Activated T-cell treated with anti-CD3 and anti-CD28 coated beads for 1 hour (primary cell): Measurements from ENCODE around the gene RAE1.
"Not testable (repeated sequence)": the region's sequence is repeated elsewhere in the genome, so short reads cannot be mapped to it uniquely, and the experiment has no call there.

Experiments used
- DNase-seq: peaks from one replicate; pipeline ENCODE4 v3.0.0-alpha.2; 2020; ENCODE audit warnings: low read depth

Gene RAE1

GRCh38 chr20:57415771-57416170 lies 64.7 kb downstream of the RAE1 start:
- DNase-seq = no peak

DNA sequence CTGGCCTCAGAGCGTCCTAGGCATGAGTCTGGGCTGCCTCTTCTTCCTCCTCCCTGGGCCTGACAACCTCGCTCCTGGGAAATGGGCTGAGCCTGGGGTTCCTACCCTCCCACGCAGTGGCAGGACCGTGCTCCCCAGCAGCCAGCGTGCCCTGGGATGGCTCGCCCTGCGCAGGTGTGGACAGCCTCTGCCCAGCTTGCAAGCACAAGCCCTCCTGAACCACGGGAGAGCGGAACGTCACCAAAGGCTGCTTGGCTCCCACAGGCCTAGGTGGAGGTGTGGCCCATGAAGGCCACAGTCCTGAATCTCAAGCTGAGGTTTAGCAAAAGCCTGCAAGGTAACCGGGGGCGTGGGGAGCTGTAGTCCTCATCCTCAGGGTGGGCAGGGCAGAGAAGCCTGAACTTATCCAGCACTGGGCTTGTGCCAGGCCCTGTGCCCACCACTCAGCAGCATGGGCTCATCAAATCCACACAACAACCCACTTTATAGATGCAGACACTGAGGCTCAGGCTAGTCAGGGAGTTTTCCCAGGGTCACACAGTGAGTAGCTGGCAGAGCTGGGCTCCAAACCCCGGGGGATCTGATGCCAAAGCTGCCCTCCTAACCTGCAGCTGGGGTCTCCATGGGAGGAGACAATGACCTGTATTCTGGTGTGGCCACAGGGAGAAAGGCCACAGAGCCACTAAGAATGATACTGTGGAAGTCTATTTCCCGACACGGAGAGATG lies 65.4 kb downstream of the RAE1 start:
- no peak for DNase-seq

- no peak for DNase-seq
Measured at GRCh38 chr20:57417051-57417689, 66.1 kb downstream of the RAE1 start.

GRCh38 chr20:57417830-57418780 lies 67.0 kb downstream of the RAE1 start:
- no peak for DNase-seq

DNA sequence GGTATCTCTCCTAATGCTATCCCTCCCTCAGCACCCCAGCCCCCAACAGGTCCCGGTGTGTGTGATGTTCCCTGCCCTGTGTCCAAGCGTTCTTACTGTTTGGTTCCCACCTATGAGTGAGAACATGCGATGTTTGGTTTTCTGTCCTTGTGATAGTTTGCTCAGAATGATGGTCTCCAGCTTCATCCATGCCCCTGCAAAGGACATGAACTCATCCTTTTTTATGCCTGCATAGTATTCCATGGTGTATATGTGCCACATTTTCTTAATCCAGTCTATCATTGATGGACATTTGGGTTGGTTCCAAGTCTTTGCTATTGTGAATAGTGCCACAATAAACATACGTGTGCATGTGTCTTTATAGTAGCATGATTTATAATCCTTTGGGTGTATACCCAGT lies 68.4 kb downstream of the RAE1 start:
- not testable (repeated sequence) for DNase-seq

DNA sequence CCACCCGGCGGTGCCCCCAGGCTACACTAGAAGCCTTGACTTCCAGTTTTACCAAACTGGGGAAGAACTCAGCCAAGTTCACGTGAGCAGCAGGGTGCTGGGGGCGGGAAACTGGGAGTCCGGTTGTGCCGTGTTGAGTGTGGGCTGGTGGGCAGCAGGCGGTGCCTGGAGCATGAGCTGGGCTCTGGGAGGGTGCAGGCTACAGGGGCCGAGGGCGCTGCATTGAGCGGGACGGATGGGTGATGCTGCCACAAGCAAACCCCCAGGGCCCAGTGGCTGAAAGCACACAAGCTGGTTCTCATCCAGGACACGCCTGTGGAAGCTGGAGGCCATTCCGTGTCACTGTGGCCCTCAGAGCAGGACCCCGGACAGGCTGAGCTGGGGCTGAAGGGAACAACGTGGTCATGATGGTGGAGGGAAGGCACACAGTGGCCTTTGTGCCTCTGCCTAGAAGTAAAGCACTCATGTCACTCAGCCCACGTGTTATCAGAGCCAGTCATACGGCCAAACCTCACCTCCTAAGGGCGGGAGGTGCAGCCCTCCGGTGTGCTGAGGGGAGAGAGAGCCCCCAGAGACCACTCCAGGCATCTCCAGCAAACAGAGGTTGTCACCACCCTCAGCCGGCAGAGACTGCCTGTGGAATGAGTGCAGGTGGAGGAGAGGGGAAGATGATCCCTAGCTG lies 69.7 kb downstream of the RAE1 start:
- no peak for DNase-seq

- DNase-seq = no peak
Measured at GRCh38 chr20:57421253-57422220, 70.5 kb downstream of the RAE1 start.

DNA sequence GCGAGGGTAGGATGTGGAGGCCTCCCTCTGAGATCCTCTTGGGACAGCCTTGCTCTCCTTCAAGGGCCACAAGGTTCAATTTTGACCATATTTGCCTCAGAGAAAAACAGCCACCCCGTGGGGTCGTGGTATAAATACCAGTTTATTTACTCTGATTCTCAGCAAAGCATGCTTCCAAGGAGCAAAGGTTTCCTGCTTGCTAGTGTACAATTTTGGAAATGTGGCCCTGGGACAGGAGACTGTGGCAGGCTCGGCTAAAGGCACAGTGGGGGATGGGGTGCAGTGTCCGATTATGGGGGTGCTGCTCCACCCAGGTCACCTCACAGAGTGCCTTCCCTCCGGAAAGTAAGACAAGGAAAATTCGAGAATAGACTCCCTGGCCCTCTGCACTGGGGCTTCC lies 71.2 kb downstream of the RAE1 start:
- DNase-seq = no peak

DNA sequence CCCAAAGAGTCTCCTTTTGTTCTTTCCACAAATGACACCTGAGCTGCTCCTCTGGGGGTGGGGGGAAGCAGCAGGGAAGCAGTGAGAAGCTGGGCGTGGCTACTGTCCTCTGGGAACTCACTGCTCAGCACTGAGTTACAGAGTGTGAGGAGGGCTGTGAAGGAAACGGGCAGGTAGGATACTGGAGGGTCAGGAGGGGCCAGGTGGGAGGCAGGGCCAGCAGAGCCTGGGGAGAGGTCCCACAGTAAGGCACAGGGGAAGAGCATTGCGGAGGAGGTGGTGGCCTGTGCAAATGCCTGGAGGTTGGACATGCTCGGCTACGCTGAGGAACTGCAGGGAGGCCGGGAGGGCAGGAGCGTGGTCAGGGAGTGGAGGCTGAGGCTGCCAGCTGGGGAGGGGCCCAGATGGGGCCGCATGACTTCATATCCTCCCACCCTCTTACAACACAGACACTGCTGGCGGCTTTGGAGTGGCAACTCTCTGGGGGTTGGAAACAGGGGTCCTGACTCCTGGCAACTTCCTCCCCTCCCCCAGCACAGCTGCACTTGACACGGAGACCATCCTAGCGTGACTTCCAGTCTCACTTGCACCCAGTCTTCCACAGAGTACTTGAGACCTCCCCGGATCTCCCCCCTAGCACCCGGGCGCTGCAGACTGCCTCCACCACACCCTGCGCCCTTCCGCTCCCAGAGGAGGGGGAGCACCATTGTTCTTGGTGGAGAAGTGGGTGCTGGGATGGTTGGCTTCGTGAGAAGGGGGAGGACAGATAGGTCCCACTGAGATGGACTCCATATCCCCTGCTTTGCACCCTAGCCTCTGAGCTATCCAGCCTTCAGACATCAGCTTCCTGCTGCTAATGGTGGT lies 74.3 kb downstream of the RAE1 start:
- DNase-seq = no peak

DNA sequence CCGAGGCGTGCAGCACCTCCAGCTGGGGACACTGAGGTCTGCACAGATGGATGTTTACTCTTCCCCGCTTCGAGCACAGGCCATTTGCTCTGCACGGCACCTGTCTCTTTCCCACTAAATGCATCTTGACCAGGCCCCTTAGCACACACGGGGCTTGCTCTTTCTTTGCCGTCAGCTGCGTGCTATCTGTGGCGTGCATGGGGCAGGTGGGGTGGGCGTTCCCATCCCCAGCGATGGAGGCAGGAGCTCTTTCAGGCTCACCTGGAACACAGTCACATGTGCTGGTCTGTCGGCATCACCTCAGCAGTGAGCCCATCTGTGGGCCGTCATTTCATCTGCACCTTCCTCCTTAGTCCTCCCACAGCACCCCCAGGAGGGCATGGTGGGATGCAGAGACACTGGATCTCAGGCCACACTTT lies 75.2 kb downstream of the RAE1 start:
- no peak for DNase-seq

GRCh38 chr20:57426831-57427230 lies 75.8 kb downstream of the RAE1 start:
- no peak for DNase-seq

DNA sequence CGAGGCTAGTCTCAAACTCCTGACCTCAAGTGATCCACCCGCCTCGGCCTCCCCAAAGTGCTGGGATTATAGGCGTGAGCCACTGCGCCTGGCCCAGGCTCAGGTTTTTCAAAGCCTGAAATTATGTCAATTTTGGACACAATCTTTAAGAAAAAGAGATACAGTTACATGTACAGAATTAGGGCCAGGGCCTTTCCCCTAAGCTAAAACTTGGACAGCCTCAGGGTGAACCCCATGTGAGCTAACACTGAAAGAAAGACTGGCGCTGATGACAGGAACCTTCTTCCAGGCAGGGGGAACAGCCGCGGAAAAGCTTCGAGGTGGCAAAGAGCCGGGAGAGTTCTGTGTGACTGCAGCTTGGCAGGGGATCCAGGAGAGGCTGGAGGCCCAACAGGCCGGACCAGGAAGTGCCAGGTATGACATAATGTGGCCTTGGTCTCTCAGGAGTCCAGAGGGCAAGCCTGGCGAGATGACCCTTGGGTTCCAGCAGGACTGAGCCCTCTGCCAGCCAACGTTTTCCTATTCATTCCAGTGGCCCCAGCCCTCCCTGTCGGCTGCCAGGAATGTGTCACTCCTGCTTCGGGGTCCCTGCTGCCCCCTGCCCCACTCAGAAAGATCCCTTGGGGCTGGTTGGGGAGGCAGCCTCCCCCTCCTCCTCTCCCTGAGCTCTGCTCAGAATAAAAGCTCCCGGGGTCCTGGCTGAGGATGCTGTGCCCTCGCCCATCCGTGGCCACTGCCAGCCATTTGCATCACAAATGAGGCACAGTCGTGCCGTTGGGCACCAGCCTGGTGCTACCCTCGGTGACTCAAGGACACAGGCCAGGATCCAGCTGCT lies 77.5 kb downstream of the RAE1 start:
- DNase-seq = no peak
